GM19043 (cell line): ENCODE data around the gene ZNF460.
"Not testable (repeated sequence)": the region's sequence is repeated elsewhere in the genome, so short reads cannot be mapped to it uniquely, and the experiment has no call there.

Source experiments
- ATAC-seq: cut with Tn5 transposase; IDR thresholded peaks from one replicate; pipeline ENCODE4 v1.9.1; 2021; ENCODE audit warnings: low read depth; ENCODE audit not compliant: unreplicated experiment

ZNF460 gene

DNA sequence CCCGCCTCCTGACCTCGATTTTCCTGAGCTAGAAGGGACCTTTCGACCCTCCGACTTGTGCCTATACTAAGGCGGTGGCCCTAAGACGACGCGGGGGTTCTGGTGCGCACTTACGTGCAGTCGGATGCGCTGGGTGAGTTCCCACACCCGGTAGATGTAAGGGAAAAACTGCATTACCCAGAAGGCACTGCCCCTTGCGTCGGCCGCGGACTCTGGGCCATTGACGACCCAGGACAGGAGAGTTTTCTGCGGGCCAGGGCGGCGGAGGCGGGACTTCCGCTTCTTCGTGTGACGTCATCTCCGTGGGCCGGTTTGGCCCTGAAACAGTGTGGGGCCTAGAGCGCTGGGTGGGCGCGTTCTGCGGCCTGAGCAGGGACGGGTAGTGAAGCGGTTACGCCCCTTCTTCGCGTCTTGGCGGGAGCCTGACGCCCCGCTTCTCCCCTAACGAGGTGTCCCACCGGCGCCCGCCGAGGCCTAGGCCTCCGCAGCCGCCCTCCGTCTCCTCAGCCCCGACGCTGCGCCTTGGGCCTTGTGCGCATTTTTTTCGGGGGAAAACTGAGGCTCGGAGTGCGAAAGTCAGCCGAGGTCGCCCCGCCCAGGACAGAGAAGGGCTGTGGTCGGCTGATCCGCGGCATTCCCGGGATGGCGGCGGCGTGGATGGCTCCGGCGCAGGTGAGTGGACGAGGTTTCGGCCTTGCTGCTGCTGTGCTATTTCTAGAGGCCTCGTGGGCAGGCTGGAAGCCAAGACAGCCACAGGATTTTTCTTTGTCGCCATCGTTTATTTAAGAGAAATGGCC lies at the start of gene ZNF460:
Gene ZNF460, plus strand, starts transcription at position 321 of the 797 bp plus-strand sequence. Its CDS starts 322 bp downstream, at position 643.
- ATAC-seq = peak; percentile 64

DNA sequence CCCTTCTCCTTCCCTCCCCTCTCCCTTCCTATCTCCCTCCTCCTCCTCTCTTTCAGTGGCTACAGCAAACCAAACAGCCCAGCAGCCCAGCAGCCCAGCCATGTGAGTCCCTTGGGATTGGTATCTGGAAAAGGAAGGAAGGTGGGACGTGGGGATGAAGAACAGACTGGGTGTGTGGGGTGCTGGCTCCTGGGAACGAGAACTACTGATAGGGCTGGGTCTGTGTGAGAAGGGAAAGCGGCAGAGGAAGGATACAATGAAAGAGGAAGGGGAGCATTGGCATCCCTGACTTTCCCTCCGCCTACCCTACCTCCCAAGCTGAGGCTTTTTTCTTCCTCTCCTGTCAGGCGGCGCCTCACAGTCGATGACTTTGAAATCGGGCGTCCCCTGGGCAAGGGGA lies 48.6 kb upstream of the ZNF460 start:
- ATAC-seq = no peak

DNA sequence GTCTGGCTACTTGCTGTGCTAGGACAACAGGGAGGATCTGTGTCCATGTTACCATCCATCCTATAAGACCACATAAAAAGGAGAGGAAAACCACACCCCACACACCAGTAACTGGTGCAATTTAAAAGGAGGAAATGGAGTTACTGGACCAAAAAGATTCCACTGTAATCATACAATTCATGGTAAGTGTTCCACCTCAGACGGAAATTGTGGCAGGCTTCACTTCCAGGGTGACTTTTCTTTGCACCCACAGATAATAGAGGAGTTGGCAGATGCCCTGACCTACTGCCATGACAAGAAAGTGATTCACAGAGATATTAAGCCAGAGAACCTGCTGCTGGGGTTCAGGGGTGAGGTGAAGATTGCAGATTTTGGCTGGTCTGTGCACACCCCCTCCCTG lies 47.1 kb upstream of the ZNF460 start:
- no peak for ATAC-seq

DNA sequence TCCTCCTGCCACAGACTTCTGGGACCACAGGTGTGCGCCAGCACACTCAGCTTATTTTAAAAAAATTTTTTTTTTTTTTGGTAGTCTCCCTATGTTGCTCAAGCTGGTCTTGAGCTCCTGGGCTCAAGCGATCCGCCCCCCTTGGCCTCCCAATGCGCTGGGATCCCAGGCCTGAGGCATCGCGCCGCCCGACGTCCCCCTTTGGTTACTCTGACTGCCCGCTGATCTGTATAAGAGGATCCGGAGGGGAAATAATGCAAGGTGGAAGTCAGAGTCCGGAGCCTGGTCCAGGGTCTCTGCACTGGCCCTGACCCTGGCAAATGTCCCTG lies 40.3 kb upstream of the ZNF460 start:
- peak; percentile 17 for ATAC-seq

DNA sequence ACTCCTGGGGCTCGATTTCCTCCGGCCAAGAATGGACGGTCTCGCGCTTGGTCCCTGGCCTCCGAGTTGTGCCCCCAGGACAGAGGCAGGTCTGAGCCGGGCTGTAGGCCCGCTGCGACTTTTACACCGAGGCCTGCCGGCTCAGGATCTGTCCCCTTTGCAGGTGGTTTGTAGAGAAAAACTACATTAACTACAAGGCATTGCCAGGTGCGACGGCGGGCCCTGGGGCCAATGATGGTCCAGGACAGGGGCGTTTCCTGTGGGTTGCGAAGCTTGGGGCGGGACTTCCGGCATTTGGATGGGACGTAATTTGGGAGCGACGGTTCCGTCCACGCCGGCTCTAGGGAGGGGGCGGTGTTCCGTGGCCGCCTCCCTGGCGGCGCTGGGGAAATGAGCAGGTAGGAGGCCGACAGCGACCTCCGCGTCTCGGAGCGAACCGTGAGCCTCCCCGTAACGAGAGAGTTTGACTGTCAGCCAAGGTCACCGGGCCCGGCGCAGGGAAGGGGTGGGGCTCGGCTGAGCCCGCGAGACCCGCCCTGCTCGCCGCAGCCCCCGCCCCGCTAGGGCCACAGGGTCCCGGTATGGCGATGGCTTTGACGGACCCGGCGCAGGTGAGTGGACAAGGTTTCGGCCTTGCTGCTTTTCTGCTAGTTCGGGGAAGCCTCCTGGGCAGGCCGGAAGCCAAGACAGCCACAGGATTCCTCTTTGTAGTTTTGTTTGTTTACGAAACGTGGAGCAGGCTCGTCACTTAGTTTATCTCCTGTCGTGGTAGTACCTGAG lies 39.8 kb upstream of the ZNF460 start, which contains the start of gene ZNF805:
Gene ZNF805, plus strand, starts transcription at position 322 of the 780 bp plus-strand sequence. Its CDS starts 260 bp downstream, at position 582.
- peak; percentile 87 for ATAC-seq

DNA sequence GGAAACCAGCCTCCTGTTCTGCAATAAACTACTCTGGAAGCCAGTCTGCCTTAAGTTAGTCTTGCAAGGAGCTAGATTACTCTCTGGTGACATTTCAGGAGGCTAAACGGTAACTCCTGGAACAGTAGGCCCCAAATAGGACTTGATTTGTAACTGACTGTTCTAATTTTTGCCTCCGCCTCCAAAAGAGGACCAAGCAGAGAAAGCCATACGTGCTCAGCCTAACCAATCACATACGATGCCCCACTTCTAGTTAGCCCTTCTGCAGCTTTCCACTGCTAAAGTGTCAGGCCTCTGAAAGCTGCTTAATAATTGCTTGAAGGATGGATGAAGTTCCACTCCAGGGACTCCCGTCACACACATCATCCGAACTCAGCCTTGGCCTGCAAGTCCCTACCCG lies 39.1 kb upstream of the ZNF460 start:
- no peak for ATAC-seq

DNA sequence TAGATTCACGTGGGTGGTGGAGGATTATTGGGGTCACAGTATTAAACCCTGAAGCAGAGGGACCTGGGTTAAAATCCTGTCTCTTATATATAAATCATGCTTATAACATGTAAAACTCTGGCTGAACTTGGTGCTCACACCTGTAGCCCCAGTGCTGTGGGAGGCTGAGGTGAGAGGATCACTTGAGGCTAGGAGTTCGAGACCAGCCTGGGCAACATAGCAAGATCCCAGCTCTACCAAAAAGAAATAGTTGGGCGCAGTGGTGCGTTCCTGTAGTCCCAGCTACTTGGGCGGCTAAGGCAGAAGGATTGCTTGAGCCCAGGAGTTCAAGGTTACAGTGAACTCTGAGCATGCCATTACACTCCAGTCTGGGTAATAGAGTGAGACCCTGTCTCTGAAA lies 37.5 kb upstream of the ZNF460 start:
- ATAC-seq = no peak

DNA sequence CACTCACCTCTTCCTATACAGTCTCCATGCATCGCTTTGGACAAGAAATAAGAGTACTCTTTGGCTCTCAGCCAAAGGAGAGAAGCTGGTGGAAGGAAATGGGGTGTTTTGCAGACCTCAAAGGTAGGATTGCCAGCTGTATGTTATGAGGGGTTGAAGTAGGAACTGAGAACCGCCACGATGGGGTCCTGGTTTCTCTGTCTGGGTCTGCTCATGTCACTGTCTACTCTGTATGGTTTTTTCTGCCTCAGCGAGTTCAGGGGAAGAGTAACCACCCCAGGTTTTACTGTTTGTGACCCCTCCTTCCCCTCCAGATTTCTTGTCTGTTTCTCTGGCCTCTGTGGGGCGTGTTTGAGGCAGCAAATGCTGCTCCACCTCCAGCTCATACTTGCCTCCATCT lies 35.8 kb upstream of the ZNF460 start:
- no peak for ATAC-seq

DNA sequence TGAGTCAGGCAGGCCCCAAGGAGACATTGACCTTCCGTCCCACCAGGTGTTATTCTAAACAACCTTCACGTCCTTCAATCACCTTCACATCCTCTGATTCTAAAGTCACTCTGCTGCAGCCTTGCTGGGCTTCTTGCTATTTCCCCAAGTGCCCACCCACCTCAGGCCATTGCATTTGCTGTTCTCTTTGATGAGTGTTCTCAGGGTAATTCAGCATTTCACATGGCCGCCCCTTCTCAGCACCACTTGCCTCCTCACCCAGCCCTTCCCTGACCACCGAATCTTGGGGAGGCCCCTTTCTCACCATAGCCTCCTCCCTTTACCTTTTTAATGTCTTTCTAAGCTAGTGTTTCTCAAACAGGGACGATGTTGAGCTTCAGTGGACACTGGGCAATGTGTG lies 35.2 kb upstream of the ZNF460 start:
- no peak for ATAC-seq

DNA sequence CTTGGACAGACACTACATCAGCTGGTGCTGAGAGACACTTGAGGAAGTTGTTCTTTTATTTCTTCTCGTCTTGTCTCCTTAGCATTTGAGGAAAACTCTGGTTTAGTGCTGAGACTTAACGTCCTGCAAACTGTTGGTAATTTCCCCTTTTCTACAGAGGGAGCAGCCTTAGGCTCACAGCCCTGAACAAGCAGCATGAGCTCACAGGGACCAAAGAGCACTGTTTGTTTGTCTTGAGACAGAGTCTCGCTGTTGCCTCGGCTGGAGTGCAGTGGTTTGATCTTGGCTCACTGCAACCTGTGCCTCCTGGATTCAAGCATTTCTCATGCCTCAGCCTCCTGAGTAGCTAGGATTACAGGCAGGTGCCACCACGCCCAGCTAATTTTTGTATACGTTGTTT lies 34.3 kb upstream of the ZNF460 start:
- no peak for ATAC-seq

DNA sequence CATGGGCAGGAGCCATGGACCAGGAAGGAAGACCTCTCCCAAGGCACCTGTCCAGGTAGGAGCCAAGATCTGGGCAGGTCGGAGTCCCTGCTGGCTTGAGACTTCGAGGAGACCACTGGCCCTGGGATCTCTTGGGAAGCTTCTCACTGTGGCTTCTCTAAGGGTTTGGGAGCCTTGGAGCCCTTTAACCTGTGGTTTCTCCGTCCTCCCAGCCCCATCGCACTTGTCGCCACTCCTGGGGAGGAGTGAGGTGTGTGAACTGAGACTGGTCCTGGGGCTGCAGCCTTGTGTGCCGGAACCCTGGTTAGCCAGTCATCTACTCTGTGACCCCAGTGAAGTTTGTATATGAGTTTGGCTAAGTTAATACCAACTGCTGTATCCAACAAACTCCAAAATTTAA lies 31.6 kb upstream of the ZNF460 start:
- no peak for ATAC-seq

DNA sequence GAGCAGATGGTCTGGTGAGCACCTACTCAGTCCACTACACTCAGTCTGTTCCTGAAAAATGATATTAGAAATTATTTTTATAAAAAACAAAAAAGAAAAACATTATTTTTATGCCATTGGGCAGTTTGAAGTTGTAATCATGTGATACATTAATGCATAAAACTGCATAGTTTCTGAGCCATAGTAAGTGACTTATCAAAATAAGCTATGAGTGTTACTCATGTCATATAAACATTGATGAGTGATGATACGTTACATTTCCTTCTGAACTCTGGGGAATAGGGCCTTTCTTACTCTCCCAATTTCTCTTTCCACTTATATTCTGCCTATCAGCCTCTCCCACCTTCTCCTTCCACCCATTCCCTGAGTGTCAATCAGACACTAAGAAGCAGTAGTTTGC lies 31.0 kb upstream of the ZNF460 start:
- ATAC-seq = no peak

DNA sequence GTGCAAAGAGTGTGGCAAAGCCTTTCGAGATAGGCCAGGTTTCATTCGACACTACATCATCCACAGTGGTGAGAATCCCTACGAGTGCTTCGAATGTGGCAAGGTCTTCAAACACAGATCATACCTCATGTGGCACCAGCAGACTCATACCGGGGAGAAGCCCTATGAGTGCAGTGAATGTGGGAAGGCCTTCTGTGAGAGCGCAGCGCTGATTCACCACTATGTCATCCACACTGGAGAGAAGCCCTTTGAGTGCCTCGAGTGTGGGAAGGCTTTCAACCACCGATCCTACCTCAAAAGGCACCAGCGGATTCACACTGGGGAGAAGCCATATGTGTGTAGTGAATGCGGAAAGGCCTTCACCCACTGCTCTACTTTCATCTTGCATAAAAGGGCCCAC lies 26.5 kb upstream of the ZNF460 start:
- ATAC-seq = not testable (repeated sequence)

DNA sequence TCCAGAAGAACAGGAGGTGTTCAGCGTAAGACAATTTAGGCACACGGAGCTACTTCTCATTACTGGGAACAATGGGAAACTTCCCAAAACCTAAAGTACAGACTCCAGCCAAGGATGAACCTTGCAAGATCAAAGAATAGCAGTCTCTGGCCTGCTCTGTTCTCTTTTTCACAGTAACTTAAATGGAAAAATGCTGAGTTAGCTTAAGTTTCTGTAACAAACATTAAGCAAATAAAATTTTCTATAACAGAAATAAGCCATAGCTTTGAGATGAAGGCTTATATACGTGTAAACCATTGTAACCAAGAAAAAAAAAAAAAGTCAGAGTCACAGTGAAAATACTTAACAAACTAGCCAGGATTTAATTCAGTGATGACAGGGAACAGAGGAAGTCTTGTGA lies 18.2 kb upstream of the ZNF460 start:
- ATAC-seq = no peak

DNA sequence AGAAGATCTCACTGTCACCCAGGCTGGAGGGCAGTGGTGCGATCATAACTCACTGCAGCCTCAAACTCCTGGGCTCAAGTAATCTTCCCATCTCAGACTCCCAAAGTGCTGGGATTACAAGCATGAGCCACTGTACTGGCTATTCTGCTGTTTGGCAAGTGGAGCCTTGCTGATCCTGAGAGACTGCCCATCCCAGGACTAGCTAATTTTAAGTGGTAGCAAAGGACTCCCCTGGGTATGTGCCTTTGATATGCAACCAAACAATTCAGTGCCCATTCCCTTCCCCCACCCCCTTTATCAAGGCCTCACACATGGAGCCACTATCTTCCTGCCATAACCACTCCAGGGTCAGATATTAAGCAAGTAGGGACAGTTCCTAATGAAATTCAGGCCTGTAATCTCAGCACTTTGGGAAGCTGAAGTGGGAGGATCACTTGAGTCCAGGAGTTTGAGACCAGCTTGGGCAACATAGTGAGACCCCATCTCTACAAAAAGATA lies 17.0 kb upstream of the ZNF460 start:
- no peak for ATAC-seq

DNA sequence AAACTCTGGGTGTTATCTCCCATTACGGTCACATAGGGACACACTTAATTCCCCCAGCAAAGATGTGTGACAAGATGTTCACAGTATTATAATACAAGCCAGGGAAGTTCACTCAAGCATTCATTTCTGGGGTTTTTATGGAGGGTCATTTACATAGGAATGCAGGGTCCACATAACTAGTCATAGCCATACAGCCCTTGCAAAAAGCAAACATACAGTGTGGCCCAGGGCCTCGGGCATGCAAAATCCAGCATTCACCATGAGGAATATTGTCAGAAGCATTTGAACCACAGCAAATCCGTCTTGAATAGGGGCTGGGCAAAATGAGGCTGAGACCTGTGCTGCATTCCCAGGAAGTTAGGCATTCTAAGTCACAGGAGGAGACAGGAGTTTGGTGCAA lies 13.0 kb upstream of the ZNF460 start:
- ATAC-seq = no peak

DNA sequence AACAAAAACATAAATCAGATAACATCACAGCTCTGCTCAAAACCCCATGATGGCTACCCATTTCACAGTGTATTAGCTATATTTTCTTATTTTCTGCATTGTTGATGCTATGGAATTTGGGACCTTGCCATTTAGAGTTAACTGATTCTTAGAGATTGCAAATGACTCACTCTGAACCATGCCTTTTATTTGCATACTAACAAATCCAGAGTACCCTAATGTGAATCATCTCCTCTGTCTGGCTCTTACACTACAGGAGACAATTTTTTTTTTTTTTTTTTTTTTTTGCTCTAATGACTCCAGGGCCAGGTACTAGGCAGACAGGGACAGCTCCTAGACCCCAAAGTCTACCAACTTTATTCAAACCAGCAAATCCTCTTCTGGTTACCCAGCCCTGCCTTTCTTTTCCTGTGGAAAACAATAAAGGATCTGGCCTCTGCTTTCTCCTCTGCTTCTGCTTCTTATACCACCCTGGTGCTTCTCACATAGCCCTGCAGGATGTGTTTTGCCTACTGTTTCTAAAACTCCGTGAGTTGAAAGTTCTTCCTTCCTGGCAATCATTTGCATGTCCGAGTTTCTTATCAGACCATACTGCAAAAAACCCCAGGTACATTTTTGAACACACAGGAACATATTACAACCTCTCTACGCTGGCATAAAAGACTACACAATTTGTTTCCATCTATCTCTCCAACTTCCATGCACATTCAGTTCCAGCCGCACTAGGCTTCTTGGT lies 10.6 kb upstream of the ZNF460 start:
- ATAC-seq = no peak

DNA sequence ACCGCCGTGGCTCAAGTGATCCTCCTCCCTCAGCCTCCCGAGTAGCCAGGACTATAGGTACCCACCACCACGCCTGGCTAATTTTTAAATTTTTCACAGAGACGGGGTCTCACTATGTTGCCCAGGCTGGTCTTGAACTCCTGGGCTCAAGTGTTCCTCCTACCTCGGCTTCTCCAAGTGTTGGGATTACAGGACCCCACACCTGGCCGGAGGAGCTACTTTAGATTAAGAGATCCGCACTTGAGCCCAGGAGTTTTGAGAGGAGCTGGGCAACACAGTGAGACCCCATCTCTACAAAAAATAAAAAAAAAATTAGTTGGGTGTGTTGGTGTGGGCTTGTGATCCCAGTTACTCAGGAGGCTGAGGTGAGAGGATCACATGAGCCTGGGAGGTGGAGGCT lies 9.0 kb upstream of the ZNF460 start:
- no peak for ATAC-seq

DNA sequence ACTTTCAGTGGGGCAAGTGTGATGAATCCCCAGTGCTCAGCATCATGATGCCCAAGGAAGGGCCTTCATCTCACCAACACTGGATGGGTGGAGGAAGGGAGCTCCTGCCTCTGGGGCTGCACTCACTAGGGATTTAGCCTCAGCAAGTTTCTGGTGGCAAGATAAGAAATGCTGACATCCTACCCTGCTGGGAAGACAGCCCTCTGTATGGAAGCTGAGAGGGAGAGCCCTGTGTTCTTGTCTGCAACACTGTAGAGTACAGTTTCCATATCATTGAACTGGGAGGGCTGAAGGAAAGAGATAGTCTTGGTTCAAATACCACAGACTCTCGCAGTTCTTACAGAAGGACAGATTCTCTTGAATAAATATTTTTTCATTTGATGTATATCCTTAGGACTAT lies 7.3 kb upstream of the ZNF460 start:
- ATAC-seq = no peak

DNA sequence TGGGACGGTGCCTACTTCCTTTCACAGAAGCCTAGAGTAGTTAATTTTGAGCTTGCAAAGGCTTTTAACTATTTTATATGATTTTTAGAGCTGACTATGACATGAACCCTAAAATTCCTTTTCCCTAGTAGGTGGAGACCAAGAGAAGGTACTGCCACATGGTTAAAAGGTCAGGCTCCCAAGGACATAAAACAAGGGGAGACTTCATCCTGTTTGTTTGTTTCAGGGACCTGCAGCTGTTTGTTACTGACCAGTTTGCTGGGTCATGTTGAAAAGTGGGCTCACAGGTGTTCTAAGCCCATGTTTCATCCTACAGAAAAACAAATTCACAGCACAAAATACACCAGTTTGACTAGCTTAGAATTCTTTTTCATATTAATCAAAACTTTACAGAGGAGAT lies 3.9 kb upstream of the ZNF460 start:
- ATAC-seq = no peak

DNA sequence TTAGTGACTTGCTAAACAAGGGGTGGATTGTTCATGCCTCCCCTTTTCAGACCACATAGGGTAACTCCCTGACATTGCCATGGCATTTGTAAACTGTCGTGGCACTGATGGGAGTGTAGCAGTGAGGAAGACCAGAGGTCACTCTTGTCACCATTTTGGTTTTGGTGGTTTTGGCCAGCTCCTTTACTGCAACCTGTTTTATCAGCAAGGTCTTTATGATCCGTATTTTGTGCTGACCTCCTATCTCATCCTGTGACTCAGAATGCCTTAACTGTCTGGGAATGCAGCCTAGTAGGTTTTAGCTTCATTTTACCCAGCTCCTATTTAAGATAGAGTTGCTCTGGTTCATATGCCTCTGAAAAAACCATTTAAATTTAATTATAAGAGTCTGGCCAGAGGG lies 1.8 kb upstream of the ZNF460 start:
- not testable (repeated sequence) for ATAC-seq
